Large intestine (tissue), 12 donors: ENCODE data around the gene CRHR2. TPM values are rescaled to one million over a fixed set of nuclear protein-coding genes. Genes with fewer than 3 reads are reported as not detected.
A peak's percentile ranks its signal among the peaks of the same experiment; 100 is the strongest.

ENCODE experiments used
- DNase-seq, 2 donors: peaks; one replicate each; pipeline versions ENCODE4 v3.0.0 to v3.0.0-alpha.2; 2013
- H3K27ac ChIP-seq: one replicate; pipeline ENCODE4 v1.5.1; 2013; ENCODE audit warnings: low read length
- H3K27me3 ChIP-seq: 2 replicates; pipeline ENCODE4 v1.6.1; 2013; ENCODE audit warnings: low read length; ENCODE audit not compliant: control insufficient read depth, insufficient read depth
- H3K36me3 ChIP-seq: 2 replicates; pipeline ENCODE4 v1.6.1; 2013; ENCODE audit warnings: low read length; ENCODE audit not compliant: control insufficient read depth, insufficient read depth
- H3K4me1 ChIP-seq: one replicate; pipeline ENCODE4 v1.6.1; 2013; ENCODE audit warnings: low read length; ENCODE audit not compliant: control insufficient read depth, insufficient read depth
- H3K4me3 ChIP-seq: one replicate; pipeline ENCODE4 v1.5.1; 2013; ENCODE audit warnings: low read length
- H3K9me3 ChIP-seq: one replicate; pipeline ENCODE4 v1.6.1; 2013; ENCODE audit warnings: mild to moderate bottlenecking, low read depth, low read length, moderate library complexity; ENCODE audit not compliant: control insufficient read depth
- WGBS: methylation state at CpG from one replicate; pipeline ENCODE4 v1.1.5; 2013; ENCODE audit warnings: low lambda C conversion rate; ENCODE audit not compliant: insufficient coverage; 5-methylcytosine and 5-hydroxymethylcytosine counted together
- long read RNA-seq, 11 donors: transcript quantifications; one replicate each; lab custom pipeline, GENCODE V29; 2026
- polyA plus RNA-seq: library from polyadenylated mRNA; unstranded; fragments of 120-200 nt; gene quantifications from one replicate; pipeline ENCODE4 v1.2.1, GENCODE V29; 2013

CRHR2 gene
- 0.31 TPM for polyA plus RNA-seq
- long read RNA-seq, donor 1 = 0 reads
- long read RNA-seq, donor 2, partial matches to known transcripts = 9 of 9 reads
- long read RNA-seq, donor 2, other reads (novel, unspliced or antisense) = 0 of 9 reads
- long read RNA-seq, donor 3 = 0 reads
- long read RNA-seq, donor 4 = 0 reads
- long read RNA-seq, donor 5 = 0 reads
- long read RNA-seq, donor 6 = 0 reads
- long read RNA-seq, donor 7 = 0 reads
- long read RNA-seq, donor 8 = 0 reads
- long read RNA-seq, donor 9 = 0 reads
- long read RNA-seq, donor 10 = 0 reads
- long read RNA-seq, donor 11 = 0 reads

DNA sequence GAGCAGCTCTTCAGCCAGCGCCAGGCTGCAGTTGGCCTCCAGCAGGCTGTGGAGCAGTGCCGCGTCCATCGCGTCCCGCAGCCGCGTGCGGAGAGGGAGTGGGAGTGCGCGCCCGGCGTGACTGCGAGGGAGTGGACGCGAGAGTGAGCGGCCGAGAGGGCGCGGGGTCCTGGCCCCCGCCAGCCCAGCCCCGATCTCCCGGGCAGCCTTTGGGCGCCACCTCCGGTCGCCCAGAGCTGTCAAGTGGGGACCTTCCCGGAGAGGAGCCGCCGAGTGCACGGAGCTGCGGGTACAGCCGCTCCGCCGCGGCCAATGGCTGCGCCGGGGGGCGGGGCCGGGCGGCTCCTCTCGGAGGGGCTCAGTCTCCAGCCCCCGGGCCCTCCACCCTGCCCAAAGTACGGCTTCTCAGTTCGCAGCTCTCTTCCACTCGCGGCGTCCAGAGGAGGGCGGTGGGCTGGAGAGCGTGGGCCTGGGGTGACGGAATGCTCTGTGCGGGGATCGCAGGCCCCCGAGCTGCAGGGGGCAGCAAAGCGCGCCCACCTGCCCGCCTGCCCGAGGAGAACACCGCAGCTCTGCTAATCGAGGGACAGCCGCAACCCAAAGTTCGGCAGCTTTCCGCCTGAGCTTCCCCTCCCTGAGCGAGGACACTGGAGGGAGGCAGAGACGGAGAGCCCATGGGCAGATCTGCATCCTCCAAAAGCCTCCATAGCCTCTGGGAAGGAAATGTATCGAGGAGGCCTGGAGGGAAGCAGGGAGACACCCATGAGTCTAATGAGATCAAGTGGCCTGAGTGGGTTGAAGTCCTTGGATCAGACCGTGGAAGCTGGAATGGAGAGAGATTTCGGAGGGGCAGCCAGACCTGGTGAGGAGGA lies at the start of gene CRHR2:
TSS of gene CRHR2 (minus strand) at position 245 of the 872 bp plus-strand sequence. CDS start at position 69, 176 bp downstream.
- Histone ChIP-seq H3K36me3 (no peaks in the 10 kb centered on the region), H3K4me1 (no peaks in the 10 kb centered on the region), H3K27me3 (peaks cover 69% of the 10 kb centered on the region), H3K9me3 (no peaks in the 10 kb centered on the region), H3K27ac (no peak within 1 kb of the TSS), H3K4me3 (peak within 1 kb of the TSS; percentile 23)
- no CpG with 5 or more reads among the region's 67 CpGs for WGBS
- peak in 1 of 2 donors; percentile 41 for DNase-seq

DNA sequence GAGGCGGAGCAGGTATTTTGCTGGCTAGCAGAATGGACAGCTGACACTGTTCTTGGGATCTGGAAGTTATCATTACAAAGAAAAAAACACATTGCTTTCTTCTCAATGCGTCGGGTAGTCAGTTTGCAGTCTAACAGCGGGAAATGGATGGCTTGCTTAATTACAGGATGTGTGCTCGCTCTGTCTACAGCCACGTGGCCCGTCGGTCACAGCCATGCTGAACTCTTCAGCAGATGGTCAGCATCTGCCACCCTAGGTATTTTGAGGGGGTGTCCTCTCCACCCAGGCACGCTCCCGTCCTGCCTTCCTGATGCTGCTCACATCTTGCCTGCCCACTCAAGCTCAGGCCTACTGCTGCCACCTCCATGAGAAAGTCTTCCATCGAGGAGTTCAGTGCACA lies 49.3 kb upstream of the CRHR2 start:
- H3K9me3 ChIP-seq = no peaks in the 10 kb centered on the region
- peaks cover 3% of the 10 kb centered on the region for H3K27me3 ChIP-seq
- H3K27ac ChIP-seq = no peak overlapping the region
- peaks cover 4% of the 10 kb centered on the region for H3K4me1 ChIP-seq
- H3K4me3 ChIP-seq = no peak overlapping the region
- no peak for DNase-seq
- no CpG with 5 or more reads among the region's 11 CpGs for WGBS
- no peaks in the 10 kb centered on the region for H3K36me3 ChIP-seq

DNA sequence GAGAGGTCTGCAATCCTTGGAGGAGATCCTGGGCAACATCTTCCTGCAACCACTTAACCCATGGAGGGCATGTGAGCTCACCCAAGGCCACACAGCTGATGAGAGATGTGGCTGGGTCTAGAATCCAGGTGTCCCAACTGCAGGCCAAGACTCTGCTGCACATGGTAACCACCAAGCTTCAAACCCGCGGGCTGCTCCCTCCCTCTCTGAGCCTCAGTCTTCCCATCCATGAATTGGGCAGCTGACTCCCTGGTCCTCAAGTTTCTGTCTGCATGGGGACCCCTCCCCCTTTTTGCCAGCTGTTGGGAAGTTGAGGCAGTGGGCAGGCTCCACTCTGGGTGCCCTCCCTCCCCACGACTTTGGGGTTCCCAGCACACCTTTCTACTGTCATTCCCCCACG lies 48.7 kb upstream of the CRHR2 start:
- no peak for DNase-seq
- no CpG with 5 or more reads among the region's 4 CpGs for WGBS

DNA sequence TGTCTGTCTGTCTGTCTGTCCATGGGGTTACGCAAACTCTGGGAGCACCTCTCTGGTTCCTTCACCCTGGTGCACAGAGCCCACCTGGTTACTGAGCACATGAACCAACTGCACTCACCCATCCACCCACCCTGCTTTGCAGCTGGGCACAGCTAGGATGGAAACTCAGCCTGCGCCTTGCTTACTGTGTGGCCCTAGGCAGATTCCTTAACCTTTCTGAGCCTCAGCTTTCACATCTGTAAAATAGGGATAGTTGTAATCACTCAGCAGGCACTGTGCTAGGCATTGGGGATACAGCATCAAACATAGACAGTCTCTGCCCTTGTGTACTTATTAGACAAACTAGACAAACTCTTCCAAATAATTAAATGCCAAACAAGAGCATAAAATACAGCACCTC lies 47.8 kb upstream of the CRHR2 start:
- no peak for DNase-seq
- Histone ChIP-seq H3K4me1 (peaks cover 4% of the 10 kb centered on the region), H3K9me3 (no peaks in the 10 kb centered on the region), H3K27me3 (peaks cover 3% of the 10 kb centered on the region), H3K4me3 (no peak overlapping the region), H3K36me3 (no peaks in the 10 kb centered on the region), H3K27ac (no peak overlapping the region)
- WGBS = no CpG with 5 or more reads among the region's 2 CpGs

More for the DNA sequence above, 48.7 kb upstream of the CRHR2 start:
- Histone ChIP-seq H3K27me3 (peaks cover 3% of the 10 kb centered on the region), H3K4me3 (no peak overlapping the region), H3K9me3 (no peaks in the 10 kb centered on the region), H3K27ac (no peak overlapping the region), H3K36me3 (no peaks in the 10 kb centered on the region), H3K4me1 (peaks cover 4% of the 10 kb centered on the region)

DNA sequence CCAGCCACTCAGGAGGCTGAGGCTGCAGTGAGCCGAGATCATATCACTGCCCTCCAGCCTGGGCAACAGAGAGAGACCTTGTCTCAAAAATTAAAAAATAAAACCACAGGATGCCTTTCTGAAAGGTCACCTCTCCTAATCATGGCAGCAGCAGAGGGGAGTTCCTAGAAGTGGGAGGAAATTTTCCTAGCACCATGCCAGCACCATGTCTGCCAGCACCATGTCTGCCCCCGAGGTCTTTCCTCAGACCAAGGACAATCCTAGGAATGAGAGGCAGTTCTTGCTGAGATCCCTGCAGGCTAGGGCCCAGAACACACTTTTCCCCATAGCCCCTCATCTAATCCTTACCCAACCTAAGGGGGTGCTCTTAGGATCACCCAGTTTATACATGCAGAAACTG lies 47.4 kb upstream of the CRHR2 start:
- no CpG with 5 or more reads among the region's 2 CpGs for WGBS
- DNase-seq = no peak
- Histone ChIP-seq H3K27me3 (peaks cover 3% of the 10 kb centered on the region), H3K4me3 (no peak overlapping the region), H3K27ac (no peak overlapping the region), H3K9me3 (no peaks in the 10 kb centered on the region), H3K4me1 (peaks cover 4% of the 10 kb centered on the region), H3K36me3 (no peaks in the 10 kb centered on the region)

DNA sequence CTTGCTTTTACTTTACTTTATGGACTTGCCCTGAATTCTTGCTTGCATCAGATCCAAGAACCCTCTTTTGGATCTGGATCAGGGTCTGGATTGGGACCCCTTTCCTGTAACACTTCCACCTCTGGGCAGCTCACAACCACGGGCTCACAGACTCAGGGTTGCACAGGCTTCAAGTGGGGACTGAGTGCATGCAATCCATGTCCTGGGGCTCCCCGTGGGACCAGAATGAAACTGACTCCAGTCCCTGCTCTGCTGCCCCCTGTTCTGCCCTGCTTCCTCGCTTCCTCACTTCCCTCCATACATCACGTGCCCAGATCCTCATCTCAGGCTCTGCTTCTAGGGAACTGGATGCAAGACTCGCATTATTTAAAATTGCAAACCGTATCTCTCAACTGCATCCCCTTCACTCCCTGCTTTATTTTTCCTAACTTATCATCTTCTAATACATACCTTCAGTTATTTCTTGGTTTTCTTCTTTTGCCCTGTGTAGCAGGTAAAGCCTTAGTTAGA lies 46.4 kb upstream of the CRHR2 start:
- Histone ChIP-seq H3K4me1 (peaks cover 4% of the 10 kb centered on the region), H3K27me3 (peaks cover 3% of the 10 kb centered on the region), H3K4me3 (no peak overlapping the region), H3K27ac (no peak overlapping the region), H3K36me3 (no peaks in the 10 kb centered on the region), H3K9me3 (no peaks in the 10 kb centered on the region)
- 100% methylated on average over 2 of the region's 6 CpGs for WGBS
- no peak for DNase-seq

DNA sequence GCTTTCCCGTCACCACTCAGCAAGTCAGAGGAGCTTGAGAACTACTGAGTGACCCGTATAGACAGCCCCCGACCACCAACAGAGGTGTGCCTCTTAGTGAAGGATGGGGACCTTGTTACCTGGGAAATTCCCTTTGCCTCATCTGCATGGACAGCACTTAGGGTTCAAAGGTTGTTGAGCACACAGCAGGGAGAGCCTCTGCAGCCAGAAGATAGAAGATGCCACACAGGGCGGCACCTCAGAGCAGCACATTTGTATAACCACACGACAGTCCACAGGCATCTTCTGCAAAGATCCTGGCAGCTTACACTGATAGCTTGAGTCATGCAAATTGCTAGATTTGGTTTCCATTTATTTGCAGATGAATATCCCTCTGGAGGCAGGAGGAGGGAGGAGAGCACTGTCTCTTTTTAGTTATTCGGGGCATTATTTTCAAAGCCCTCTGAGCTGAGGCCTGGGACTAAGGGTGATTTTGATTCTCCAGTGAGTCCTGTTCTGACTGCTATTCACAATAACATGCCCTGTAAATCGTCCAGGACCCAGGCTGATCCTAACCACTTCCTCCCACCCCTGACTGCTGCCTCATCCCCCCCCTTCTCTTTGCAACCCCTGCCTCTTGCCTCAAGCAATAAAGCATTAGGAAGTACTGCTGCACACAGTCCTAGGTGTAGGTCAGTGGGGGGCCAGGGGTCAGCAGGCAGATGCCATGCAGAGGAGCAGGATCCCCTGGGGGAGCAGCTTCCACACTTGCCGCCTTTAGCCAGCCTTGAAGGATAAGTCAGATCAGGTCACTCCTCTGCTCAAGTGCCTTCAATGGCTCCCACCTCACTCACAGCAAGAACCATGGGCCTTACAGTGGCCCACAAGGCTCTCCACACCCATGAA lies 45.0 kb upstream of the CRHR2 start:
- H3K27ac ChIP-seq = no peak overlapping the region
- peaks cover 4% of the 10 kb centered on the region for H3K4me1 ChIP-seq
- H3K36me3 ChIP-seq = no peaks in the 10 kb centered on the region
- DNase-seq = peak in 1 of 2 donors; percentile 21
- H3K27me3 ChIP-seq = peaks cover 3% of the 10 kb centered on the region
- no peak overlapping the region for H3K4me3 ChIP-seq
- 80% methylated on average over 1 of the region's 8 CpGs for WGBS
- H3K9me3 ChIP-seq = no peaks in the 10 kb centered on the region

DNA sequence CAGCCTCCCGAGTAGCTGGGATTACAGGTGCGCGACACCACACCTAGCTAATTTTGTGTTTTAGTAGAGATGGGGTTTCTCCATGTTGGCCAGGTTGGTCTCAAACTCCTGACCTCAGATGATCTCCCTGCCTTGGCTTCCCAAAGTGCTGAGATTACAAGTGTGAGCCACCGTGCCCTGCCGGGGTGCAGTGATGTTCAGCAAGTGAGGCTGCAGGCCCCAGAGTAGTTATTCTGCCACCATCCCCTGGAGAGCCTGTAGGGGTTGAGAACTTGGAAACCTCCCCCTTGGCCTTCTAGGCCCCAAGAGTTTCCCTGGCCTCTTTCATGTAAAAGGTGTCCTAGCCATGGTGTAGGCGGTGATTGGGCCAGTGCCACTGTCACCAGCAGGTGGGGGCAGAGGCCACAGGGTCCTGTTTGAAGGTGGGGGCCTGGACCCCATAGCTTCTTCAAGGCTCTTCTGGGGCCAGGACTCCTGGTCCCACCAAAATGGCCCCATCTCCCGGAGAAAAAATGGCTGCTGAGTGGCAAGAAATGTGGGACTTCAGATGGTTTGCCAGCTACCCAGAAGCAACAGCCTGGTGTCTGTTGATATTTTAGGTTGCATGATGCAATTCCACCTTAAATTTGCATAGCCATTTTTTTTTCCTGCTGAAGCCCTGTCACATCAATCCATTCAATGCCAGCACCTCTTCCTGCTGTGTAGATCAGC lies 44.2 kb upstream of the CRHR2 start:
- Histone ChIP-seq H3K4me1 (peaks cover 4% of the 10 kb centered on the region), H3K4me3 (no peak overlapping the region), H3K27ac (no peak overlapping the region), H3K9me3 (no peaks in the 10 kb centered on the region), H3K36me3 (no peaks in the 10 kb centered on the region), H3K27me3 (peaks cover 3% of the 10 kb centered on the region)
- WGBS = no CpG with 5 or more reads among the region's 7 CpGs
- no peak for DNase-seq

DNA sequence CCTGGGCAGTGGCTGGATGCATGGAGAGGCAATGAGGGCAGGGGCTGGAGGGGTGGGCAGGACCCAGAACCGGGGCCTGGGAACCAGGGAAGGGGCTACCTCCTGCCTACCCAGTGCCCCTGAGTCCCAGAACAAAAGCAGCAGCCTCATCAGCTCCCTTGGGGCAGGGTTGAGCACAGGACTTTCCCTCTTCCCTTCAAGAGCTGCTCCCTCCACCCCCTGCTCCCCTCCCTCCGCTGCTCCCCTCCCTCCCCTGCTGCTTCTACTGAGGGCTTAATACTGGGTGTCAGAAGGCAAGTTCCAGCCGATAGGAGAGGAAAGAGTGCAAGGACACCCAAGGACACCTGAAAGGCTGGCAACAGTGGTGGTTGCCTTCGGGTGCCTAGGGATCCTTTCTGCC lies 41.5 kb upstream of the CRHR2 start:
- no peak overlapping the region for H3K4me3 ChIP-seq
- no peaks in the 10 kb centered on the region for H3K36me3 ChIP-seq
- H3K27me3 ChIP-seq = no peaks in the 10 kb centered on the region
- no peak overlapping the region for H3K27ac ChIP-seq
- H3K4me1 ChIP-seq = peaks cover 4% of the 10 kb centered on the region
- WGBS = 60% methylated on average over 1 of the region's 4 CpGs
- peaks cover 9% of the 10 kb centered on the region for H3K9me3 ChIP-seq
- DNase-seq = no peak
